HG02798 (cell line): ENCODE results near the gene DMGDH.

ENCODE experiments used
- ATAC-seq: cut with Tn5 transposase; IDR thresholded peaks from one replicate; pipeline ENCODE4 v1.9.1; 2021; ENCODE audit warnings: mild to moderate bottlenecking; ENCODE audit not compliant: unreplicated experiment, poor library complexity

Gene DMGDH

GRCh38 chr5:79069488-79070349, at the start of gene DMGDH, which contains the start of gene BHMT2:
TSS of gene DMGDH (minus strand) at chr5:79069674. CDS start at chr5:79069620, 54 bp downstream.
TSS of gene BHMT2 (plus strand) at chr5:79069767. CDS start at chr5:79069783, 16 bp downstream.
- ATAC-seq: no peak

- ATAC-seq: no peak
These were observed 43.2 kb upstream of the DMGDH start for GRCh38 chr5:79112703-79113058.

- ATAC-seq: no peak
These were observed 42.7 kb upstream of the DMGDH start for GRCh38 chr5:79111960-79112702.

GRCh38 chr5:79111387-79111959, 42.0 kb upstream of the DMGDH start, which contains the start of gene BHMT:
TSS of gene BHMT (plus strand) at chr5:79111809. CDS start at chr5:79111886, 77 bp downstream.
- ATAC-seq: no peak

- no peak for ATAC-seq
These were observed 40.3 kb upstream of the DMGDH start for GRCh38 chr5:79109527-79110492.

GRCh38 chr5:79108792-79109191, 39.3 kb upstream of the DMGDH start:
- ATAC-seq: no peak

GRCh38 chr5:79108086-79108485, 38.6 kb upstream of the DMGDH start:
- ATAC-seq: no peak

- no peak for ATAC-seq
These were observed 37.7 kb upstream of the DMGDH start for GRCh38 chr5:79107020-79107796.

- no peak for ATAC-seq
These were observed 36.4 kb upstream of the DMGDH start for GRCh38 chr5:79105868-79106267.

- ATAC-seq: no peak
These were observed 24.3 kb upstream of the DMGDH start for GRCh38 chr5:79093762-79094161.

GRCh38 chr5:79091064-79091463, 21.6 kb upstream of the DMGDH start:
- ATAC-seq: no peak

- no peak for ATAC-seq
These were observed 19.0 kb upstream of the DMGDH start for GRCh38 chr5:79088507-79088906.

- ATAC-seq: no peak
These were observed 16.6 kb upstream of the DMGDH start for GRCh38 chr5:79086116-79086515.

- no peak for ATAC-seq
These were observed 12.3 kb upstream of the DMGDH start for GRCh38 chr5:79081779-79082178.

GRCh38 chr5:79080804-79081203, 11.3 kb upstream of the DMGDH start:
- no peak for ATAC-seq

GRCh38 chr5:79077680-79078365, 8.3 kb upstream of the DMGDH start:
- no peak for ATAC-seq

GRCh38 chr5:79076819-79077218, 7.3 kb upstream of the DMGDH start:
- no peak for ATAC-seq

GRCh38 chr5:79075646-79076426, 6.4 kb upstream of the DMGDH start:
- no peak for ATAC-seq
